ENCODE measurements around the gene CCL14. TPM values are rescaled to one million over a fixed set of nuclear protein-coding genes. Genes with fewer than 3 reads are reported as not detected.

The CCL14 gene
- total RNA-seq, 4 donors from 2014 or later, result 2.7 to 25.0 (median 5.6) TPM

- Histone ChIP-seq H3K36me3 (no peaks in the 10 kb centered on the region), H3K9me3 (no peaks in the 10 kb centered on the region), H3K4me1 (no peaks in the 10 kb centered on the region), H3K27ac (no peak overlapping the region), H3K4me3 (no peak overlapping the region), H3K27me3 (peaks cover 0 to 8% (median 0%) of the 10 kb centered on the region in 4 donors)
- no peak for DNase-seq
- intact Hi-C loops (cut with DNase I), result no loop called here
- TF ChIP-seq POLR2A (IDR thresholded peaks at IDR 0.05) (no peak), CTCF (IDR thresholded peaks at IDR 0.05) (no peak)
- 36 to 45% methylated on average over 2 of the region's 2 CpGs for WGBS, 2 donors
These were observed 4.5 kb upstream of the CCL14 start for GRCh38 chr17:35991075-35991474.

- Histone ChIP-seq H3K36me3 (no peaks in the 10 kb centered on the region), H3K27me3 (peaks cover 0 to 8% (median 0%) of the 10 kb centered on the region in 4 donors), H3K4me1 (no peaks in the 10 kb centered on the region), H3K27ac (peak overlapping the region in 2 of 4 donors; percentile 11 to 59), H3K4me3 (no peak overlapping the region), H3K9me3 (no peaks in the 10 kb centered on the region)
- intact Hi-C loops (cut with DNase I), result no loop called here
- TF ChIP-seq POLR2A (IDR thresholded peaks at IDR 0.05), result no peak
- TF ChIP-seq CTCF (IDR thresholded peaks at IDR 0.05), result no peak
- no peak for DNase-seq
These were observed 1.6 kb upstream of the CCL14 start for GRCh38 chr17:35988164-35988563.

DNA sequence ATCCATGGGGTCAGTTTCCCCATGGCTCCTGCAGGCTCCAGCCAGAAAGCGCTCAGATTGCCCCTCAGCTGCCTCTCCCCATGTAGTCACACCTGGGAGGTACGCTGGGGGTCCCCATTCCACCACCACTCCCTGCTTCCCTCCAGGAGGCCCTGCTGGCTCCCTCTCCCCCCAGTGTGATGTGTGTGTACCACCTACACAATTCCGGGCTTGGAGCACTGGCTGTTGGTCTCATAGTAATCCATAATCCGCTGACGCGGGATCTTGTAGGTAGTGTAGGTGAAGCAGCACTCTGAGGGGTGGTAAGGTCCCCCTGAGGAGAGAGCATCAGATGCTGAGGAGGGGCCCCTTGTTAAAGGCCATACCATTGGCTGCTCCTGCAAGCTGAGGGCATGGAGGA is 2.4 kb downstream of the CCL14 start:
- no peaks in the 10 kb centered on the region for H3K4me1 ChIP-seq
- no peaks in the 10 kb centered on the region for H3K36me3 ChIP-seq
- H3K27me3 ChIP-seq, result no peaks in the 10 kb centered on the region
- 70 to 80% methylated on average over 2 to 3 of the region's 6 CpGs for WGBS, 2 donors
- H3K4me3 ChIP-seq, result peak overlapping the region in 2 of 4 donors; percentile 37 to 51
- DNase-seq, result no peak
- peak overlapping the region in 2 of 4 donors; percentile 11 to 29 for H3K27ac ChIP-seq
- intact Hi-C loops (cut with DNase I), result no loop called here
- no peaks in the 10 kb centered on the region for H3K9me3 ChIP-seq
- TF ChIP-seq POLR2A (IDR thresholded peaks at IDR 0.05) (no peak), CTCF (IDR thresholded peaks at IDR 0.05) (no peak)

- WGBS, 2 donors, result 69 to 80% methylated on average over 2 to 3 of the region's 3 CpGs
- Histone ChIP-seq H3K4me1 (no peaks in the 10 kb centered on the region), H3K4me3 (no peak overlapping the region), H3K9me3 (no peaks in the 10 kb centered on the region), H3K27me3 (no peaks in the 10 kb centered on the region), H3K36me3 (no peaks in the 10 kb centered on the region), H3K27ac (no peak overlapping the region)
- no peak for DNase-seq
- TF ChIP-seq CTCF (IDR thresholded peaks at IDR 0.05), result no peak
- no peak for TF ChIP-seq POLR2A (IDR thresholded peaks at IDR 0.05)
- intact Hi-C loops (cut with DNase I), result no loop called here
These were observed 3.9 kb downstream of the CCL14 start for GRCh38 chr17:35982409-35983191.

DNA sequence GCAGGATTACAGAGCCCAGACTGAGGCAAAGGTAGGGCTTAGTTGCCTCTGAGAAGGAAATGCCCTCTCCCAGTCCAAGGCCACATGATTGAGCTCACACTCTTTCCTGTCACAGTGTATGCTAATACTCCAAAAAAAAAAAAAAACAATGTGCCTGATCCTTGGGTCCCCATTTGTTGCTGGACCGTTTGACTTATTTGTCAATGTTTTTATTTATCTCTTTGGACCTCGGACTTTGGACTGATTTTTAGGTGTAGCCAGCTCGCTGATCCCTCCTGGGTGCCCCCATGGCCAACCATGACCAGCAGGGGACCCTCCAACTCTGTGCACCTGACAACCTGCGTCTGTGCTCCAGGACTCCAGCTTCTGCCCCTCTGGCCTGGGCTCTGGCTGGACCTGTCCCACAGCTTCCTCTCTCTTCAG is 4.6 kb downstream of the CCL14 start:
- TF ChIP-seq CTCF (IDR thresholded peaks at IDR 0.05) (no peak), POLR2A (IDR thresholded peaks at IDR 0.05) (no peak)
- no peak for DNase-seq
- Histone ChIP-seq H3K4me3 (no peak overlapping the region), H3K27me3 (no peaks in the 10 kb centered on the region), H3K36me3 (no peaks in the 10 kb centered on the region), H3K27ac (no peak overlapping the region), H3K9me3 (no peaks in the 10 kb centered on the region), H3K4me1 (no peaks in the 10 kb centered on the region)
- intact Hi-C loops (cut with DNase I), result no loop called here
- 47 to 69% methylated on average over 4 of the region's 4 CpGs for WGBS, 2 donors

Data from esophagus squamous epithelium (tissue), 5 donors.